ENCODE data around the gene FUT8. TPM values are rescaled to one million over a fixed set of nuclear protein-coding genes. Genes with fewer than 3 reads are reported as not detected.

The FUT8 gene
- total and polyA plus RNA-seq, 4 donors = 1.1 to 14.1 (median 4.0) TPM

GRCh38 chr14:65771271-65771670 is 358.7 kb downstream of the FUT8 start:
- H3K9ac ChIP-seq (ENCODE audit: low read depth in 1 of 2, low read length in 2 of 2) = no peak overlapping the region
- no peaks in the 10 kb centered on the region for H3K36me3 ChIP-seq (ENCODE audit: control insufficient read depth in 4 of 4, insufficient read depth in 3 of 4, low read depth in 1 of 4, low read length in 3 of 4)
- H3K4me3 ChIP-seq (ENCODE audit: low read depth in 1 of 3, low read length in 3 of 3) = no peak overlapping the region
- DNase-seq (ENCODE audit: low spot score) = no peak
- H3K27me3 ChIP-seq (ENCODE audit: control insufficient read depth in 4 of 4, insufficient read depth in 4 of 4, low read length in 3 of 4) = no peaks in the 10 kb centered on the region
- TF ChIP-seq SP1 (IDR thresholded peaks at IDR 0.05) (no peak), HNF4A (conservative IDR thresholded peaks at IDR 0.05) (no peak), CTCF (IDR thresholded peaks at IDR 0.05; ENCODE audit: low read depth, low read length, missing input control) (no peak), YY1 (IDR thresholded peaks at IDR 0.05) (no peak), EGR1 (IDR thresholded peaks at IDR 0.05; ENCODE audit: low read depth in 2 of 2) (no peak), GABPA (IDR thresholded peaks at IDR 0.05 in 1 of 2, conservative IDR thresholded peaks at IDR 0.05 in 1 of 2) (no peak), FOXA2 (IDR thresholded peaks at IDR 0.05) (no peak), HNF4G (IDR thresholded peaks at IDR 0.05) (no peak), JUND (IDR thresholded peaks at IDR 0.05) (no peak), TAF1 (conservative IDR thresholded peaks at IDR 0.05) (no peak), ATF3 (IDR thresholded peaks at IDR 0.05) (no peak), FOXA1 (IDR thresholded peaks at IDR 0.05) (no peak), RXRA (IDR thresholded peaks at IDR 0.05) (no peak), NR2F2 (IDR thresholded peaks at IDR 0.05) (no peak)
- TF ChIP-seq, protein P1, sequence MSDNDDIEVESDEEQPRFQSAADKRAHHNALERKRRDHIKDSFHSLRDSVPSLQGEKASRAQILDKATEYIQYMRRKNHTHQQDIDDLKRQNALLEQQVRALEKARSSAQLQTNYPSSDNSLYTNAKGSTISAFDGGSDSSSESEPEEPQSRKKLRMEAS (IDR thresholded peaks at IDR 0.05) = no peak
- TF ChIP-seq, protein P2, sequence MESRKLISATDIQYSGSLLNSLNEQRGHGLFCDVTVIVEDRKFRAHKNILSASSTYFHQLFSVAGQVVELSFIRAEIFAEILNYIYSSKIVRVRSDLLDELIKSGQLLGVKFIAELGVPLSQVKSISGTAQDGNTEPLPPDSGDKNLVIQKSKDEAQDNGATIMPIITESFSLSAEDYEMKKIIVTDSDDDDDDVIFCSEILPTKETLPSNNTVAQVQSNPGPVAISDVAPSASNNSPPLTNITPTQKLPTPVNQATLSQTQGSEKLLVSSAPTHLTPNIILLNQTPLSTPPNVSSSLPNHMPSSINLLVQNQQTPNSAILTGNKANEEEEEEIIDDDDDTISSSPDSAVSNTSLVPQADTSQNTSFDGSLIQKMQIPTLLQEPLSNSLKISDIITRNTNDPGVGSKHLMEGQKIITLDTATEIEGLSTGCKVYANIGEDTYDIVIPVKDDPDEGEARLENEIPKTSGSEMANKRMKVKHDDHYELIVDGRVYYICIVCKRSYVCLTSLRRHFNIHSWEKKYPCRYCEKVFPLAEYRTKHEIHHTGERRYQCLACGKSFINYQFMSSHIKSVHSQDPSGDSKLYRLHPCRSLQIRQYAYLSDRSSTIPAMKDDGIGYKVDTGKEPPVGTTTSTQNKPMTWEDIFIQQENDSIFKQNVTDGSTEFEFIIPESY (IDR thresholded peaks at IDR 0.05) = no peak
- TF ChIP-seq, protein P3, sequence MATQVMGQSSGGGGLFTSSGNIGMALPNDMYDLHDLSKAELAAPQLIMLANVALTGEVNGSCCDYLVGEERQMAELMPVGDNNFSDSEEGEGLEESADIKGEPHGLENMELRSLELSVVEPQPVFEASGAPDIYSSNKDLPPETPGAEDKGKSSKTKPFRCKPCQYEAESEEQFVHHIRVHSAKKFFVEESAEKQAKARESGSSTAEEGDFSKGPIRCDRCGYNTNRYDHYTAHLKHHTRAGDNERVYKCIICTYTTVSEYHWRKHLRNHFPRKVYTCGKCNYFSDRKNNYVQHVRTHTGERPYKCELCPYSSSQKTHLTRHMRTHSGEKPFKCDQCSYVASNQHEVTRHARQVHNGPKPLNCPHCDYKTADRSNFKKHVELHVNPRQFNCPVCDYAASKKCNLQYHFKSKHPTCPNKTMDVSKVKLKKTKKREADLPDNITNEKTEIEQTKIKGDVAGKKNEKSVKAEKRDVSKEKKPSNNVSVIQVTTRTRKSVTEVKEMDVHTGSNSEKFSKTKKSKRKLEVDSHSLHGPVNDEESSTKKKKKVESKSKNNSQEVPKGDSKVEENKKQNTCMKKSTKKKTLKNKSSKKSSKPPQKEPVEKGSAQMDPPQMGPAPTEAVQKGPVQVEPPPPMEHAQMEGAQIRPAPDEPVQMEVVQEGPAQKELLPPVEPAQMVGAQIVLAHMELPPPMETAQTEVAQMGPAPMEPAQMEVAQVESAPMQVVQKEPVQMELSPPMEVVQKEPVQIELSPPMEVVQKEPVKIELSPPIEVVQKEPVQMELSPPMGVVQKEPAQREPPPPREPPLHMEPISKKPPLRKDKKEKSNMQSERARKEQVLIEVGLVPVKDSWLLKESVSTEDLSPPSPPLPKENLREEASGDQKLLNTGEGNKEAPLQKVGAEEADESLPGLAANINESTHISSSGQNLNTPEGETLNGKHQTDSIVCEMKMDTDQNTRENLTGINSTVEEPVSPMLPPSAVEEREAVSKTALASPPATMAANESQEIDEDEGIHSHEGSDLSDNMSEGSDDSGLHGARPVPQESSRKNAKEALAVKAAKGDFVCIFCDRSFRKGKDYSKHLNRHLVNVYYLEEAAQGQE (IDR thresholded peaks at IDR 0.05) = no peak
- peaks cover 0 to 2% (median 0%) of the 10 kb centered on the region in 4 donors for H3K9me3 ChIP-seq (ENCODE audit: control insufficient read depth in 4 of 4, low read length in 3 of 4)
- WGBS = 93% methylated on average over 3 of the region's 3 CpGs
- H3K27ac ChIP-seq (ENCODE audit: low read depth in 1 of 2, low read length in 2 of 2) = no peak overlapping the region
- peaks cover 0 to 2% (median 0%) of the 10 kb centered on the region in 4 donors for H3K4me1 ChIP-seq (ENCODE audit: control insufficient read depth in 4 of 4, insufficient read depth in 4 of 4, low read length in 3 of 4)

All from liver (tissue), 9 donors.